MM.1S (cell line): ENCODE data around the gene RAPGEF2.

Source experiments
- DNase-seq: peaks from one replicate; pipeline ENCODE4 v3.0.0-alpha.2; 2015
- H2AFZ ChIP-seq: fragments of 300-600 bp; sonication (generic); 2 replicates; pipeline ENCODE4 v1.6.0; 2016; ENCODE audit warnings: antibody characterized with exemption, low read length
- H3F3A ChIP-seq: fragments of 300-600 bp; sonication (generic); 2 replicates; pipeline ENCODE4 v1.6.1; 2016; ENCODE audit warnings: mild to moderate bottlenecking, antibody characterized with exemption, low read length, moderate library complexity, mixed read lengths; ENCODE audit not compliant: insufficient read depth
- H3K27ac ChIP-seq: fragments of 300-600 bp; sonication (generic); 2 replicates; pipeline ENCODE4 v1.5.1; 2016; ENCODE audit warnings: mild to moderate bottlenecking, low read length
- H3K27me3 ChIP-seq: fragments of 300-600 bp; sonication (generic); replicated peaks from 2 replicates; pipeline ENCODE4 v1.6.0; 2016; ENCODE audit warnings: low read length; ENCODE audit not compliant: insufficient read depth
- H3K36me3 ChIP-seq: fragments of 300-600 bp; sonication (generic); replicated peaks from 2 replicates; pipeline ENCODE4 v1.6.1; 2016; ENCODE audit warnings: mild to moderate bottlenecking, low read length, mixed read lengths; ENCODE audit not compliant: insufficient read depth
- H3K4me1 ChIP-seq: fragments of 300-600 bp; sonication (generic); 2 replicates; pipeline ENCODE4 v1.6.1; 2016; ENCODE audit warnings: low read length, mixed read lengths
- H3K4me2 ChIP-seq: fragments of 300-600 bp; sonication (generic); 2 replicates; pipeline ENCODE4 v1.6.0; 2016; ENCODE audit warnings: low read depth, low read length
- H3K4me3 ChIP-seq: fragments of 300-600 bp; sonication (generic); 2 replicates; pipeline ENCODE4 v1.5.1; 2016; ENCODE audit warnings: low read length, mixed read lengths
- H3K79me2 ChIP-seq: fragments of 300-600 bp; sonication (generic); 2 replicates; pipeline ENCODE4 v1.6.1; 2016; ENCODE audit warnings: mixed run types, low read length, mixed read lengths
- H3K9ac ChIP-seq: fragments of 300-600 bp; sonication (generic); 2 replicates; pipeline ENCODE4 v1.6.1; 2016; ENCODE audit warnings: low read length, mixed read lengths
- H3K9me2 ChIP-seq: fragments of 300-600 bp; sonication (generic); replicated peaks from 2 replicates; pipeline ENCODE4 v1.6.1; 2016; ENCODE audit warnings: mild to moderate bottlenecking, low read length, mixed read lengths; ENCODE audit not compliant: insufficient read depth
- H3K9me3 ChIP-seq: fragments of 300-600 bp; sonication (generic); replicated peaks from 2 replicates; pipeline ENCODE4 v1.6.1; 2016; ENCODE audit warnings: mild to moderate bottlenecking, low read length, mixed read lengths; ENCODE audit not compliant: insufficient read depth
- H4K20me1 ChIP-seq: fragments of 300-600 bp; sonication (generic); 2 replicates; pipeline ENCODE4 v1.6.1; 2016; ENCODE audit warnings: mild to moderate bottlenecking, low read length, moderate library complexity, mixed read lengths; ENCODE audit not compliant: insufficient read depth
- CTCF ChIP-seq: fragments of 300-600 bp; sonication (generic); IDR thresholded peaks from 2 replicates; pipeline ENCODE4 v1.5.1; 2016; ENCODE audit warnings: antibody characterized with exemption, low read length, mixed read lengths
- EZH2 ChIP-seq: fragments of 300-600 bp; sonication (generic); optimal IDR thresholded peaks from 2 replicates; pipeline ENCODE3; 2017; ENCODE audit warnings: low read depth, mild to moderate bottlenecking, antibody characterized with exemption, low read length, mixed read lengths
- EZH2phosphoT487 ChIP-seq: fragments of 300-600 bp; sonication (generic); IDR thresholded peaks from 2 replicates; pipeline ENCODE4 v1.6.1; 2018; ENCODE audit warnings: antibody characterized with exemption, low read length

Gene RAPGEF2

GRCh38 chr4:159352609-159353008, 249.7 kb downstream of the RAPGEF2 start:
- Histone ChIP-seq H3K9ac (no peak overlapping the region), H3K79me2 (no peaks in the 10 kb centered on the region), H3K27me3 (no peaks in the 10 kb centered on the region), H3K9me3 (no peaks in the 10 kb centered on the region), H2AFZ (no peak overlapping the region), H3K4me3 (no peak overlapping the region), H3K4me2 (no peak overlapping the region), H4K20me1 (no peaks in the 10 kb centered on the region), H3K27ac (no peak overlapping the region), H3K36me3 (no peaks in the 10 kb centered on the region), H3K4me1 (no peaks in the 10 kb centered on the region), H3K9me2 (no peaks in the 10 kb centered on the region), H3F3A (no peaks in the 10 kb centered on the region)
- DNase-seq = no peak
- no peak for TF ChIP-seq EZH2
- TF ChIP-seq CTCF = no peak
- no peak for TF ChIP-seq EZH2phosphoT487

DNA sequence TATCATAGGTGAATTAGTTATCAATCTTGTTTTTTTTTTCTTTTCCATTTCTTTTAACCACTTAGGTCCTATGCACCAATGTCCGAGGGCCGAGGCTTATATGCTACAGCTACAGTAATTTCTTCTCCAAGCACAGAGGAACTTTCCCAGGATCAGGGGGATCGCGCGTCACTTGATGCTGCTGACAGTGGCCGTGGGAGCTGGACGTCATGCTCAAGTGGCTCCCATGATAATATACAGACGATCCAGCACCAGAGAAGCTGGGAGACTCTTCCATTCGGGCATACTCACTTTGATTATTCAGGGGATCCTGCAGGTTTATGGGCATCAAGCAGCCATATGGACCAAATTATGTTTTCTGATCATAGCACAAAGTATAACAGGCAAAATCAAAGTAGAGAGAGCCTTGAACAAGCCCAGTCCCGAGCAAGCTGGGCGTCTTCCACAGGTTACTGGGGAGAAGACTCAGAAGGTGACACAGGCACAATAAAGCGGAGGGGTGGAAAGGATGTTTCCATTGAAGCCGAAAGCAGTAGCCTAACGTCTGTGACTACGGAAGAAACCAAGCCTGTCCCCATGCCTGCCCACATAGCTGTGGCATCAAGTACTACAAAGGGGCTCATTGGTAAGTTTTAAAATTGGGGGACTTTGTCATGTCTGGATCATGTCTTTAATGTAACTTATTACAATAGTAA, 250.7 kb downstream of the RAPGEF2 start:
- Histone ChIP-seq H3K9ac (no peak overlapping the region), H3K4me2 (no peak overlapping the region), H3K36me3 (no peaks in the 10 kb centered on the region), H3K9me3 (no peaks in the 10 kb centered on the region), H3K9me2 (no peaks in the 10 kb centered on the region), H4K20me1 (no peaks in the 10 kb centered on the region), H3K27me3 (no peaks in the 10 kb centered on the region), H3K4me3 (no peak overlapping the region), H3K4me1 (no peaks in the 10 kb centered on the region), H3K79me2 (no peaks in the 10 kb centered on the region), H2AFZ (no peak overlapping the region), H3K27ac (no peak overlapping the region), H3F3A (no peaks in the 10 kb centered on the region)
- DNase-seq = no peak
- TF ChIP-seq EZH2phosphoT487 (no peak), EZH2 (no peak), CTCF (no peak)

DNA sequence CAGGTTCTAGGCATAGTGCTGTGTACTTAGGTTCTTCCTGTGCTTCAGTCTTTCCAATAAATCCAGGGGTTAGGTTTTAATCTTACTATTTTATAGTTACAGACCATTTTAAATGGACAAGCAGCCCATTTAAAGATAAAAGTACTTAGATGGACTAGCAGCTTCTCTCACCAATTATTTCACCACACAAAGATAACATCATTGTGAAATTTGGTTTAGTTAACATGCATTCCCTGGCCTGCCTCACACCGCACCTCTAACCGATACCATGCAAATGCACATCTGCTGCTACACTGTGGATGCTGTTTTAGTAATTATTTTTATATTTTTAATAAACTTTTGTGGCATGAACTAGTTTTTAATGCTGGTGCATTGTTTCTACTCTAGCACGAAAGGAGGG, 252.6 kb downstream of the RAPGEF2 start:
- no peaks in the 10 kb centered on the region for H3K4me1 ChIP-seq
- no peak overlapping the region for H3K4me3 ChIP-seq
- no peaks in the 10 kb centered on the region for H3K36me3 ChIP-seq
- no peak overlapping the region for H2AFZ ChIP-seq
- H3K79me2 ChIP-seq = no peaks in the 10 kb centered on the region
- no peaks in the 10 kb centered on the region for H4K20me1 ChIP-seq
- H3K27me3 ChIP-seq = no peaks in the 10 kb centered on the region
- no peak for DNase-seq
- no peaks in the 10 kb centered on the region for H3K9me2 ChIP-seq
- no peak overlapping the region for H3K9ac ChIP-seq
- no peak for TF ChIP-seq CTCF
- no peak for TF ChIP-seq EZH2
- no peak for TF ChIP-seq EZH2phosphoT487
- no peak overlapping the region for H3K4me2 ChIP-seq
- no peak overlapping the region for H3K27ac ChIP-seq
- no peaks in the 10 kb centered on the region for H3F3A ChIP-seq
- no peaks in the 10 kb centered on the region for H3K9me3 ChIP-seq
